T-helper 1 cell treated with Interleukin-12 subunit alpha and Interleukin-12 subunit beta and Interleukin-4 antibody, amounts not matched to agents 30 μg/mL and 1 μg/mL, for 36 hours (primary cell): ENCODE measurements around the gene RSPH10B.
"Not testable (repeated sequence)": the region's sequence is repeated elsewhere in the genome, so short reads cannot be mapped to it uniquely, and the experiment has no call there.

Experiments
- H3K27ac Mint-ChIP-seq: one replicate; pipeline ENCODE4 v1.8.0; 2021; ENCODE audit warnings: mild to moderate bottlenecking, mixed read lengths
- H3K27me3 Mint-ChIP-seq: one replicate; pipeline ENCODE4 v1.8.0; 2021; ENCODE audit warnings: low read depth, mixed read lengths
- H3K36me3 Mint-ChIP-seq: one replicate; pipeline ENCODE4 v1.8.0; 2021; ENCODE audit warnings: low read depth, mixed read lengths
- H3K4me1 Mint-ChIP-seq: one replicate; pipeline ENCODE4 v1.8.0; 2021; ENCODE audit warnings: low read depth, mixed read lengths
- H3K4me3 Mint-ChIP-seq: one replicate; pipeline ENCODE4 v1.8.0; 2021; ENCODE audit warnings: mild to moderate bottlenecking, moderate library complexity, mixed read lengths
- H3K9me3 Mint-ChIP-seq: one replicate; pipeline ENCODE4 v1.8.0; 2021; ENCODE audit warnings: mixed read lengths

The RSPH10B gene

DNA sequence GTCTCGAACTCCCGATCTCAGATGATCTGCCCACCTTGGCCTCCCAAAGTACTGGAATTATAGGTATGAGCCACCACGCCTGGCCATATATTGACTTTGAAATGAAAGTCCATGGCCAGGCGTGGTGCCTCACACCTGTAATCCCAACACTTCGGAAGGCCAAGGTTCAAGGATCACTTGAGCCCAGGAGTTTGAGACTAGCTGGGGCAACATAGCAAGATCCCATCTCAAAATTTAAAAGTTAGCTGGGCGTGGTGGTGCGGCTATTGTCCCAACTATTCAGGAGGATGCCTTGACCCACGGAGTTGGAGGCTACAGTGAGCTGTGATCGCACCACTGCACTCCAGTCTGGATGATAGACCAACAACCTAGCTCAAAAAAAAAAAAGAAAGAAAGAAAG is 78.0 kb downstream of the RSPH10B start:
- no peaks in the 10 kb centered on the region for H3K27me3 Mint-ChIP-seq
- no peaks in the 10 kb centered on the region for H3K4me1 Mint-ChIP-seq
- H3K27ac Mint-ChIP-seq, result no peak overlapping the region
- H3K4me3 Mint-ChIP-seq, result no peak overlapping the region
- H3K9me3 Mint-ChIP-seq, result no peaks in the 10 kb centered on the region
- H3K36me3 Mint-ChIP-seq, result no peaks in the 10 kb centered on the region

GRCh38 chr7:5890244-5890643 is 80.2 kb downstream of the RSPH10B start:
- not testable (repeated sequence) for H3K9me3 Mint-ChIP-seq, H3K4me3 Mint-ChIP-seq, H3K4me1 Mint-ChIP-seq, H3K27me3 Mint-ChIP-seq, H3K36me3 Mint-ChIP-seq, H3K27ac Mint-ChIP-seq

GRCh38 chr7:5888021-5888420 is 82.5 kb downstream of the RSPH10B start:
- not testable (repeated sequence) for H3K36me3 Mint-ChIP-seq, H3K4me3 Mint-ChIP-seq, H3K27me3 Mint-ChIP-seq, H3K4me1 Mint-ChIP-seq, H3K27ac Mint-ChIP-seq, H3K9me3 Mint-ChIP-seq

DNA sequence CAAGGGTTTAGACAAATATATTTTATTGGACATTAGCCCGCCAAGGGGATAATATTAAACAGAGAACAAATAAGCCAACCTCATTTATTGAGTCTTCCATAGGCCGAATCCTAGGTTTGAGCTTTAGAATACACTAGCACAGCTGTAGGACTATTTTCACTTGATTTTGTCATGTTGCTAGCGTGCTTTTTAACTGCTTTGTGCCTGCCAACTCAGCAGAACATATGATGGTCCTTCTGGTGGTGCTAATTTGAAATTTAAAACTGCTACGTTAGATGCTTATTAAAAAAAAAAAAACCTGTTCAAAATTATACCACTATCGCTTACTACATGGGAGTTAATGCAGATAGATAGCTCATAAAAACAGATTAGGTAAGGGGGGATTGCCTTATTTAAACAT is 86.1 kb downstream of the RSPH10B start:
- H3K27ac Mint-ChIP-seq, H3K4me3 Mint-ChIP-seq, H3K36me3 Mint-ChIP-seq, H3K27me3 Mint-ChIP-seq, H3K4me1 Mint-ChIP-seq, H3K9me3 Mint-ChIP-seq: not testable (repeated sequence)

DNA sequence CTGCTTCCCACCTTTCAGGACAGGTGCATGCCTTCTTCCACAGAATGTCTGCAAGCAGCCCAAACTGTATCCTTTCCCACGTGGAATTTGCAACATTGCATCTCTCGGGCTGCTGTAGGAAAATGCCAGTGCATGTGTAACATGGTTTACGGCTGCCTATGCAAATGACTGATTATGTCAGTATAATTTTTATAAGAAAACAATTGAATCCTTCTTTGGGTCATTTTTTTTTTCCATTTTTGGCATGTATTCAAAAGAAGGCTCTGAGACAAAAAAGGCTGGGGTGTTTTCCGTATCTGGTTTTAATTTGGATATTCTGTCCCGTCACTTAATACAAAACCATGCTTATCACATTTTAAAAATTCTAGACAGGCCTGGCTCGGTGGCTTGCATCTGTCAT is 90.4 kb downstream of the RSPH10B start:
- not testable (repeated sequence) for H3K36me3 Mint-ChIP-seq, H3K9me3 Mint-ChIP-seq, H3K27ac Mint-ChIP-seq, H3K27me3 Mint-ChIP-seq, H3K4me3 Mint-ChIP-seq, H3K4me1 Mint-ChIP-seq

- not testable (repeated sequence) for H3K9me3 Mint-ChIP-seq, H3K27ac Mint-ChIP-seq, H3K4me1 Mint-ChIP-seq, H3K4me3 Mint-ChIP-seq, H3K27me3 Mint-ChIP-seq, H3K36me3 Mint-ChIP-seq
Measured at GRCh38 chr7:5879591-5879990, 90.9 kb downstream of the RSPH10B start.
